Activated gamma-delta T cell (primary cell): ENCODE results near the gene EPAS1.

ENCODE experiments used
- DNase-seq: peaks from one replicate; lab custom pipeline; 2025; lab: John Stamatoyannopoulos, UW

The EPAS1 gene

GRCh38 chr2:46273225-46273863 lies 23.9 kb upstream of the EPAS1 start:
- DNase-seq: no peak

GRCh38 chr2:46273919-46274318 lies 23.3 kb upstream of the EPAS1 start:
- no peak for DNase-seq

DNA sequence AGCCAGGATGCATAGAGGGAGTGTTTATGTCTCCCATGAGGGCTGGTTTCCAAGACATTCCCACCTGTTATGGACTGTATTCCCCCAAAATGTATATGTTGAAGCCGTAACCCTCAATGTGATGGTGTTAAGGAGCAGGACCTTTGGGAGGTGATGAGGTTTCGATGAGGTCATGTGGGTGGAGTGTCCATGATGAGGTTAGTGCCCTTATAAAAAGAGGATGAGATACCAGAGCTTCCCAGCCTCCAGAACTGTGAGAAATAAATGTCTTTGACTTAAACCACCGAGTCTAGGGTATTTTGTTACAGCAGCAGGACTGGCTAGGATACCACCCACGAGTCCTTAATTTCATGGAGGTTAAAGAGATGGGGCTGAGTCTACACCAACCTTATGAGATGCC lies 22.6 kb upstream of the EPAS1 start:
- no peak for DNase-seq

GRCh38 chr2:46275995-46276394 lies 21.2 kb upstream of the EPAS1 start:
- DNase-seq: peak; percentile 23

DNA sequence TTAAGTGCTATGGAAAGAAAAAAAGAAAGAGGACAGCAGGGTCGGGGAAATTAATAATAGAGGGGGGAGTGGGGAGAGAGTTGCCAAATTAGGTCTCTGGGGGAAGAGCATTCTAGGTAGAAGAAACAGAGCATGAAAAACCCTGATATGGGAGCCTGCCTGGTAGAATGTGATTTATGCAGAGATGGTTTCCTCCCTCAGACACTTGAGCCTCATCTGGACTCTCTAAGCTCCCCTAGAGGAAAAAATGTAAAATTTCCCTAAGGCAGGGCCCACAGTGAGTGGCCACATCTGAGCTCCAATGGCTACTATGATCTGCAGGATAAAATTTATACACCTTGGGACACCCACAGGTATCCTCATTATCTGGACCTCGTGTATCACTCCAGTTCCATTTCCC lies 20.6 kb upstream of the EPAS1 start:
- no peak for DNase-seq

DNA sequence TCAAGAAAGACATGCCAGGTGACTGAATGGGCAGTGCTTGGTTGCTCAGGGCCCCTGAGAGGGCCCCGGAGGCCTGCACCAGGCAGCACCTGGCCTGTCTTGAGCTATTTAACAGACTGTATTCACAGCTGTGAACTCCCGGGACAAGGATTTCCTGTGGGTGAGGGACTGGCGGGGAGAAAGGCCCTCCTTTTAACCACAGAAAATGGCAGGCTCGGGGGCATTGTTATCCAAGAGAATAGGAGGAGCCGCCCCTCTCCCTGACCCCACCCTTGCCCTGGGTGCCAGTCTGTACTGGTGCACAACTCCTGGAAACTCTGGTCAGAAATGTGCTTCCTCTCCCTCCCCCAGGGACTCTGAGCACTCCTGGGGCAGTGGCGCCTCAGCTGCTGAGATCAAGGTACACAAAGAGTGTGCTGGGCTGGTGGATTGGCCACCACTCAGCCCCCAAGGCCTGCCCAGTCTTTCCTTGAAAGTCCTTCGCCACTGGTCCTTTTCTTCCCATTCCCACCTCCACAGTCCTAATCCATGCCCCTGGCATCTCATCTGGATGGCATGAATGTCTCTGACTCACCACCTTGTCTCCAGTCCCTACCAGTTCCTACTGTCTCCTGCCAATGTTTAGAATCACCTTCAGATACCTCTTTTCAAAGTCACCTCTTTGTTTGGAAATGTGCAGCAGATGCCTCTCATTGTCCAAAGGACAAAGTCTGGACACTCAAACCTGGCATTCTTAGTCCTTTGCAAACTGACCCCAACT lies 19.6 kb upstream of the EPAS1 start:
- no peak for DNase-seq

GRCh38 chr2:46278952-46279351 lies 18.3 kb upstream of the EPAS1 start:
- no peak for DNase-seq

DNA sequence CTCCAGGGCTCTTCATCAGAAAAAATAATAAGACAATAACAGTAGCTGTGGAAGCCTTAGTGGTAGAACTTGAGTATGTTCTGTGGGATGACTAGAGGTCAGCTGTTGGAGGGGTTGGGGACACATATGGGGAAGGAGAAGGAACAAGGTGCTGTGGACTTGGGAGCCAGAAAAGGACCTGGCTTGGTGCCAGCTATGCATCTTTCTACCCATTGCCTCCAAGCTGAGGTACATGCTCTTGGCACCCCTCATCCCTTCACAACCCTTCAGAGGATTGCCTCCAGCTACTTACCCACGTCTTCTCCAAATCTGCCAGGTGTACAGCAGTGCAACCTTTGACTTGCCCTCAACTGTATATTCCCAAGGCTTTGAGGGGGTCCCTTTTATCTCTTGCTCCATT lies 15.3 kb upstream of the EPAS1 start:
- DNase-seq: no peak

GRCh38 chr2:46283693-46284092 lies 13.5 kb upstream of the EPAS1 start:
- DNase-seq: no peak

DNA sequence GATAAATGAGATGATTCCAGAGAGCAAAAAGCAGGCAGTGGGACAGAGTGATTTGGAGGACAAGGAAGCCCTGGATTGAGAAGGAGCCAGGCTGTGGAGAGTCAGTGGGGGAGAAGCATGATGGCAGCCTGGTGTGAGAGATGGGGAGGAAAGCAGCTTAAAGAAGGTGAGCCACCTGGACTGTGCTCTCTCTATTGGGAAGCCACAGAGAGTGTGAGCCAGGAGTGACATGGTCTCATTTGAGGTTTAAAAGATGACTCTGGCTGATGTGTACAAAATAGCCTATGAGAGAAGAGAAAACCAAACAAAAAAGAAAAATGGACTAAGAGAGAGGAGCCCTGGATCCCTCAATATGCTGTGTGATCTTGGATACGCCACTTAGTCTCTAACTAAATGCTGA lies 12.9 kb upstream of the EPAS1 start:
- DNase-seq: no peak

- no peak for DNase-seq
Observed at GRCh38 chr2:46284796-46285195, 12.4 kb upstream of the EPAS1 start.

DNA sequence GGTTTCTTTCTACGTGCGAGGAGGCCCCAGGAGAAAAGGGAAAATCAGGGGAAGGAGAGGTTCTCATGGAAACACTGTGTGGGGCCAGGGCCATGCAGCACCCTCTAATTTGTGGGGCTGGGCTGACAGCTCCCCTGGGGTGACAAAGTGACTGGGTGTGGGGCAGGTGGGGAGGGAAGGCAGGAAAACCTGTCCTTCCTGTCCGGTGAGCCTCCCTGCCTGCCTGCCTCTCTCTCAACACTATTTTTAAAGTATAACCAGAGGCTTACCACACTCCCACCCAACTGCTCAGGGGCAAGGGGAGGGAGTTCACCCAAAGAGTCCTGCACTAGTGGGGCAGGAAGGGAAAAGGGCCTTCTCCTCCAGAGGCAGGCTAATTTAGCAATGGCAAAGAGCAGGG lies 10.5 kb upstream of the EPAS1 start:
- no peak for DNase-seq

GRCh38 chr2:46290078-46290477 lies 7.1 kb upstream of the EPAS1 start:
- DNase-seq: no peak

GRCh38 chr2:46293466-46293865 lies 3.7 kb upstream of the EPAS1 start:
- no peak for DNase-seq

DNA sequence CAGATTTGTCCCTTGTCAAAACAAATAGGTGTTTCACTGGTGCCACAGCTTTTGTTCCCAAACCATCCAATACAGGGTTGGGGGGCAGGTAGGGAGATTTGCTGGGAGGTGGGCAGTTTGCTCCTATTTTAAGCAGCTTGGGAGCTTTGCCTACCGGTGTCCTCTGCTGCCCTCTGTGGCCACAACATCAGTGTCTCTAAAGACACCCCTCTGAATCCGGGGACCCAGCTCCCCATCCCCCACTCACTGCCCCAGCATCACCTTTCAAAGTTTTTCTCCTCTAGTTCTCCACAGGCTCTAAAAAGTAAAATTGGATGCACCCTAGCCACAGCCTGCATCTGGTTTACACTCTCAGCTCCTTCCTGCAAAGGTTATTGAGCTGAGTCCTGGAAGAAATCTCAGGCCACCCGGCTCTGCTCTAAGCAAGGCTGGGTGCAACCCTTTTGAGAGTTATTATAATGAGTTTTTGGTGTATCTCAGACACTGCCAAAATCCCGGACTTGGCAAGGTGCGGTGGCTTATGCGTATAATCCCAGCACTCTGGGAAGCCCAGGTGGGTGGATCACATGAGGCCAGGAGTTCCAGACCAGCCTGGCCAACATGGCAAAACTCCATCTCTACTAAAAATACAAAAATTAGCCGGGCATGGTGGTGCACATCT lies 2.9 kb upstream of the EPAS1 start:
- DNase-seq: no peak

DNA sequence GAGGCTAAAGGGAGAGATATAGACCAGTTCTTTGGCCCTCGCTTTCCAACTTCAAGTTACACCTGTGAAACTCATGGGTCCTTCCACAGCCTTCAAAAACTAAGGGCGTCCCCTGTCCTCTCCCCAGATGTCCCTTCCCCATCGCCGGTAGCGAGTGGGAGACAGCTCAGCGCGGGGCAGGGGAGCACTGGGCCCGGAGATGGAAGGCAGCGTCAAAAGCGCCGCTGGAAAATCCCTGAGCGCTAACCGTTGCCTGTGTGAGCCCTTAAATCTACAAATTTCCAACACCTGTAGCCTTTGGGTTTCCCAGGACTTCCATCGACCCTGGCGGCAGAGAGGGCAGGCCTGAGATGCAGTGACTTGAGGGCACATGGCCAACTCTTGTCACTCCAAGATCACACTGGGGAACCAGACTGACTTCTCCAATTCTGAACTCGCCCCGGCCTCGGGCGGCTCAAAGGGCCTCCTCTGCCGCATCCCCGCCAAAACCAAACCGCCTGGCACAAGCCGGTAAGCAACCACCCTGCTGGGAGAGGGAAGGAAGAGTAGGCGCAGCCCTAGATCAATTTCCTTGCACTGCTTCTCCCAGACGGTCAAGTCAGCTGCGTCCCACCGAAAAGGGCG lies 879 bp upstream of the EPAS1 start:
- no peak for DNase-seq

DNA sequence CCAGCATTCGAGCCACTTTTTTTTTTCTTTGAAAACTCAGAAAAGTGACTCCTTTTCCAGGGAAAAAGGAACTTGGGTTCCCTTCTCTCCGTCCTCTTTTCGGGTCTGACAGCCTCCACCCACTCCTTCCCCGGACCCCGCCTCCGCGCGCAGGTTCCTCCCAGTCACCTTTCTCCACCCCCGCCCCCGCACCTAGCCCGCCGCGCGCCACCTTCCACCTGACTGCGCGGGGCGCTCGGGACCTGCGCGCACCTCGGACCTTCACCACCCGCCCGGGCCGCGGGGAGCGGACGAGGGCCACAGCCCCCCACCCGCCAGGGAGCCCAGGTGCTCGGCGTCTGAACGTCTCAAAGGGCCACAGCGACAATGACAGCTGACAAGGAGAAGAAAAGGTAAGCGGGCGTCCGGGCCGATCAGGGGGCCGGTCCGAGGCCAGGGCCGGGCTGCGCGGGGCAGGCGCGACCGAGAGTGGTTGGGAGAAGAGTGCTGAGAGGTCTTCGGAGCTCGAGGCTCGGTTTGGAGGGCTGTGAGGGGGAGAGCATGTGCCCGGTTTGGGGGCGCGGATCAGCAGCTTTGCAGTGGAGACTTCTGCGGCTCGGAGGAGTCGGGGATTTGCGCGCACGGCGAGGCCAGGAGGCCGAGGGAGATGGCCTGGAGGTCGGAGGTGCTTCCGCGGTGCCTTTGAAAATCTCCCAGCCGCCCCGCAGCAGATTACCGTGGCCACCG lies 502 bp downstream of the EPAS1 start:
- DNase-seq: peak; percentile 57

DNA sequence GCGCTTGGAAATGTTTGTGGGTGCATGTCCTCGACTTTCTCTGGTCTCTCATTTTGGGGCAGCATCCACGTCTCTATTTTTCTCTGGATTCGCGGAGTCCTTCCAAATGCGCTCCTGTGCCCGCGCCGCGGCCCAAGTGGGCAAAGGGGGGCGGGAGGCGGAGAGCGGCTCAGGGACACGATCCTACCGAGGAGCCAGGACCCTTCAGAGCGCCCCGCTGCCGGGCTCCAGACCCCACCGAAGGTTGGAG lies 990 bp downstream of the EPAS1 start:
- no peak for DNase-seq

GRCh38 chr2:46298522-46299353 lies 1.5 kb downstream of the EPAS1 start:
- DNase-seq: peak; percentile 23

DNA sequence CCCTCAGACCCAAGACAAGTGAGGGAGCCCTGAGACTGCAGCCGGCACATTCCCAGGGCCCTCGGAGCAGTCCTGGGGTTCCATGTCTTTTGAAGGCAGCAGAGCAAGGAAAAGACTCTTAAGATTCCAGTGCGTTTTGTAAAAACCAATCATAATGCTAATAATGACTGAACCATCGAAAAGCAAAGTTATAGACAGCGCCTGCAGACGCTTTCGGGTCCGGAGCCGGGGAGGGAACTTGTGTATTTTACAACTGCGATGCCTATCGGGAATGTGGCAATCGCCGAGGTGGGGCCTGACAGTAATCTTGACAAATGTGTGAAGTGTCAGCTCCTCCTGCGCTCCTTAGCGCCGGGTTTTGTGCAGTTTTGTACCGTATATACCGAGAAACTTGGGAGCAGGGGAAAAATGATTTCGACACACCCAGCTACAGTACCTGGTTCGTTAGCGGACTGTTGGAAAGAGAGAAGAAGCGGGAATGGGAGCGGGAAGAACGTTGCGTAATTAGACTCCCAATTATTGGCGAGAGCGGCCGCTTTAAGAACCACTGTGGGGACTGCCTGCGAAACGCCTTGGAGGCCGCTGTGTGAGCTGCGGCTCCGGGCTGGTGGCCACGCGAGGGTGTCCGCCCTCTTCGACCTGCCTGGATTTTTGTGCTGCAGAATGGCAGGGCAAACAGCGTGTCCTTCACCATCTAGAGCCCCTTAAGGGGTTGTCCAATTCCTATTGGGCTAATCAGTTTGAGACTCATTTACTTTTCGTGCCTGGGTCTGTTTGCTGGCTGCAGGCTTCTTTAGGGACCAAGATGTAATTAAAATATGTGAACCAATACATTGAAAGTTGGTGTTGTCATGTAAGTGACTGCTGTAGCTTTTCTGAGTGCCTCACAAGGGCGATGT lies 2.4 kb downstream of the EPAS1 start:
- no peak for DNase-seq
